SU-DHL-6 (cell line): ENCODE results near the gene TAX1BP1.

Source experiments
- EZH2phosphoT487 ChIP-seq: fragments of 200-600 bp; sonication (generic), shearing (Covaris generic); conservative IDR thresholded peaks from 2 replicates; pipeline ENCODE4 v1.6.1; 2018; ENCODE audit warnings: mild to moderate bottlenecking, antibody characterized with exemption, low read length, moderate library complexity, mixed read lengths
- TF ChIP-seq, protein P1 (sequence below): fragments of 200-600 bp; sonication (generic); IDR thresholded peaks from one replicate; pipeline ENCODE4 v1.5.1; 2017; ENCODE audit warnings: antibody characterized with exemption, mild to moderate bottlenecking, low read length, moderate library complexity; ENCODE audit not compliant: insufficient read depth, poor library complexity, severe bottlenecking

DNA sequence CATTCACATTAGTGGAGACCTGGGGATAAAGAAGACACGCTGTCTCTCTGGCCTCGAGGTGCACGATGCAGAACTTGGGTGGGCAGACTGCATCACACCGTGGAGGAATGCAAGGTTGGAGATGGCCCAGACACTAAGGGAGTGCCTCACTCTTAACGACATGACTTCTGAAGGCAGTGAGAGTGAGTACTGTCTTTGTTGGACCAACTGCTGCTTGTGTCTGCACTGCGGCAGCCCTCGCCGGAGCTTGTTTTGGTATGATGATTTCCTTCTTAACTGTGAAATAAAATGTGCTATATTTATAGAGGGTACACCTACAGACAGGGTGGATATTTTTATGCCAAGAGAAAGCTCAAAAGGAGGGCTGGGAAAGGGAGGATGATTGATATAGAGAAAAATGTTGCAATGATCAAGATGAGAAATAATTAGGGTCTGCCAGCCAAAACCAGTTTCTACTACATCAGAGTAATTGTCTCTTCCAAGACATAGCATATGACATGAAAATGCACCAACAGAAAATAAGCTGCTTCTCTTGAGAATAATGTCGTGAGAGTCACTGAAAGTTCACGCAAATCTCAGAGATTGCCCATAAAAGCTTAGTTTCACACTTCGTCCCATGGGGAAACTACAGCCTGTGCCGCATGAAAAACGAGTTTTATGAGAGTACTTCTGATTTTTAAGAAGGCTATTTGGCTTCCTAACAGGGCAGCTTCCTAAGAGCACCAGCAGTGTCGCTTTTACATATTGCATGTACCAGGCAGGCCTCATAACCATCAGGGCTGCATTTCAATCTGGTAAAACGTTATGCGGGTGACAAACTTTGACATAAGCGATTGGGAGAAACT lies 127.1 kb downstream of the TAX1BP1 start:
- TF ChIP-seq, protein P1, sequence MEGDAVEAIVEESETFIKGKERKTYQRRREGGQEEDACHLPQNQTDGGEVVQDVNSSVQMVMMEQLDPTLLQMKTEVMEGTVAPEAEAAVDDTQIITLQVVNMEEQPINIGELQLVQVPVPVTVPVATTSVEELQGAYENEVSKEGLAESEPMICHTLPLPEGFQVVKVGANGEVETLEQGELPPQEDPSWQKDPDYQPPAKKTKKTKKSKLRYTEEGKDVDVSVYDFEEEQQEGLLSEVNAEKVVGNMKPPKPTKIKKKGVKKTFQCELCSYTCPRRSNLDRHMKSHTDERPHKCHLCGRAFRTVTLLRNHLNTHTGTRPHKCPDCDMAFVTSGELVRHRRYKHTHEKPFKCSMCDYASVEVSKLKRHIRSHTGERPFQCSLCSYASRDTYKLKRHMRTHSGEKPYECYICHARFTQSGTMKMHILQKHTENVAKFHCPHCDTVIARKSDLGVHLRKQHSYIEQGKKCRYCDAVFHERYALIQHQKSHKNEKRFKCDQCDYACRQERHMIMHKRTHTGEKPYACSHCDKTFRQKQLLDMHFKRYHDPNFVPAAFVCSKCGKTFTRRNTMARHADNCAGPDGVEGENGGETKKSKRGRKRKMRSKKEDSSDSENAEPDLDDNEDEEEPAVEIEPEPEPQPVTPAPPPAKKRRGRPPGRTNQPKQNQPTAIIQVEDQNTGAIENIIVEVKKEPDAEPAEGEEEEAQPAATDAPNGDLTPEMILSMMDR: no peak
- TF ChIP-seq EZH2phosphoT487: no peak
